Sigmoid colon (tissue), 4 donors: Measurements from ENCODE around the gene CFAP54.

Experiments used
- CTCF ChIP-seq, 4 experiments: fragments of 450-650 bp in 3 of 4; fragments of 200-600 bp in 1 of 4; IDR thresholded peaks; one replicate each; pipeline ENCODE4 v1.5.1; 2016 to 2019; ENCODE audit warnings: antibody characterized with exemption in 4 of 4, mild to moderate bottlenecking in 3 of 4, moderate library complexity in 2 of 4
- POLR2AphosphoS5 ChIP-seq, 4 donors: sonication (generic); formaldehyde crosslinking; IDR thresholded peaks; one replicate each; pipeline ENCODE4 v1.6.1; 2017; ENCODE audit warnings: antibody characterized with exemption in 4 of 4

DNA sequence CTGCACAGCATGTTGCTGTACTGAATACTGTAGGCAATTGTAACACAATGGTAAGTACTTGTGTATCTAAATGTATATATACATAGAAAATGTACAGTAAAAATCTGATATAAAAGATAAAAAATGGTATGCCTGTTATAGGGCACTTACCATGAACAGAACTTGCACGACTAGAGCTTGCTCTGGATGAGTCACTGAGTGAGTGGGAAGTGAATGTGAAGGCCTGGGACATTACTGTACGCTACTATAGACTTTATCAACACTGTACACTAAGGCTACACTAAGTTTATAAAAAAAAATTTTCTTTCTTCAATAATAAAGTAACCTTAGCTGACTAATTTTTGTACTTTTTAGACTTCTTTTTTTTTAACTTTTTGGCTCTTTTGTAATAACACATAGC lies 393.5 kb downstream of the CFAP54 start:
- TF ChIP-seq CTCF (IDR thresholded peaks at IDR 0.05) (no peak), POLR2AphosphoS5 (IDR thresholded peaks at IDR 0.05) (no peak)
